AG10803 (cell line): ENCODE results near the gene SGCA.

Experiments
- DNase-seq: peaks from one replicate; pipeline ENCODE4 v3.0.0; 2010; ENCODE audit warnings: low read depth
- H3K4me3 ChIP-seq: 2 replicates; pipeline ENCODE4 v1.5.1; 2011; ENCODE audit warnings: mild to moderate bottlenecking, low read length, control low read depth
- TF ChIP-seq, protein P1 (sequence below): conservative IDR thresholded peaks from 2 replicates; pipeline ENCODE4 v1.5.1; 2011; ENCODE audit warnings: mild to moderate bottlenecking, low read length, control low read depth, inconsistent platforms

SGCA gene

DNA sequence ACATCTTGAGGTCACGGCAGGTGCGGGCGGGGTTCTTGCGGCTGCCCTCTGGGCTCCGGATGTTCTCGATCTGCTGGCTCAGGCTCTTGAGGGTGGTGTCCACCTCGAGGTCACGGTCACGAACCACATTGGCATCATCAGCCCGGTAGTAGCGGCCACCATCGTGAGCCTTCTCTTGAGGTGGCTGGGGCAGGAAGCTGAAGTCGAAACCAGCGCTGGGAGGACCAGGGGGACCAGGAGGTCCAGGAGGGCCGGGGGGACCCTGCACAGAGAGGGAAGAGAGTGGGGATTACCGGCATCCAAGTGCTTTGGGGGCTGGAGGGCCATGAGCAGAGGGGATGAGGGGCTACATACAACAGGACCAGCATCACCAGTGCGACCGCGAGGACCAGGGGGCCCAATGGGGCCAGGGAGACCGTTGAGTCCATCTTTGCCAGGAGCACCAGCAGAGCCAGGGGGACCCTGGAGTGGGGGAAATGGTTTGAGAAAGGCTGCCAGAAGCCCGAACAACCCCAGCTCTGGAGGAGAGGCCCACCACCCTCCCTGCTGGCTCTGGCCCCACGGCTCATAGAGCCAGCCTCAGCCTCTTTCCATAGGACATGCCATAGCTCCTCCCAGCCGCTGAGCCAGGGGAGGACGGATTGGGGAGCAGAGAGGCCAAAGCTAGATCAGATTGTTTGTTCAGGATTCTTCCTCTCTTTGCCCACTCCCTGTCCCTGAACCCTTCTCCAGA, 21.0 kb downstream of the SGCA start:
- peak overlapping the region; percentile 6 for H3K4me3 ChIP-seq
- peak; percentile 77 for DNase-seq
- TF ChIP-seq, protein P1, sequence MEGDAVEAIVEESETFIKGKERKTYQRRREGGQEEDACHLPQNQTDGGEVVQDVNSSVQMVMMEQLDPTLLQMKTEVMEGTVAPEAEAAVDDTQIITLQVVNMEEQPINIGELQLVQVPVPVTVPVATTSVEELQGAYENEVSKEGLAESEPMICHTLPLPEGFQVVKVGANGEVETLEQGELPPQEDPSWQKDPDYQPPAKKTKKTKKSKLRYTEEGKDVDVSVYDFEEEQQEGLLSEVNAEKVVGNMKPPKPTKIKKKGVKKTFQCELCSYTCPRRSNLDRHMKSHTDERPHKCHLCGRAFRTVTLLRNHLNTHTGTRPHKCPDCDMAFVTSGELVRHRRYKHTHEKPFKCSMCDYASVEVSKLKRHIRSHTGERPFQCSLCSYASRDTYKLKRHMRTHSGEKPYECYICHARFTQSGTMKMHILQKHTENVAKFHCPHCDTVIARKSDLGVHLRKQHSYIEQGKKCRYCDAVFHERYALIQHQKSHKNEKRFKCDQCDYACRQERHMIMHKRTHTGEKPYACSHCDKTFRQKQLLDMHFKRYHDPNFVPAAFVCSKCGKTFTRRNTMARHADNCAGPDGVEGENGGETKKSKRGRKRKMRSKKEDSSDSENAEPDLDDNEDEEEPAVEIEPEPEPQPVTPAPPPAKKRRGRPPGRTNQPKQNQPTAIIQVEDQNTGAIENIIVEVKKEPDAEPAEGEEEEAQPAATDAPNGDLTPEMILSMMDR = 0 out of 2 replicates have a peak, but pooled peaks have one; percentile 10

DNA sequence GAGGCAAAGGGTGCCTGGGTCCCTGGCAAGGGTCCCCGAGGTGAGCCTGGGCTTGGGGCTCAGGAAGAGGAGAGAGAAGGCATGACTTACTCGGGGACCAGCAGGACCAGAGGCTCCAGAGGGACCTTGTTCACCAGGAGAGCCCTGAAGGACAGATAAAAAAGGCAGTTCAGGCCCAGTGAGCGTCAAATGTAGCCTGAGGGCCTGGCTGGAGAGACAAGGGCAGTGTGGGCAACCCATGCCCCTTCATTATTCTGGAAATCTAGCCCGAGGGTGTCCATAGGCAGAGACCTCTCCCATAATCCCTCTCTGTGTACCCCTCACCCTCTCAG, 21.6 kb downstream of the SGCA start:
- TF ChIP-seq, protein P1 = no peak
- H3K4me3 ChIP-seq = peak overlapping the region; percentile 6
- peak; percentile 89 for DNase-seq

DNA sequence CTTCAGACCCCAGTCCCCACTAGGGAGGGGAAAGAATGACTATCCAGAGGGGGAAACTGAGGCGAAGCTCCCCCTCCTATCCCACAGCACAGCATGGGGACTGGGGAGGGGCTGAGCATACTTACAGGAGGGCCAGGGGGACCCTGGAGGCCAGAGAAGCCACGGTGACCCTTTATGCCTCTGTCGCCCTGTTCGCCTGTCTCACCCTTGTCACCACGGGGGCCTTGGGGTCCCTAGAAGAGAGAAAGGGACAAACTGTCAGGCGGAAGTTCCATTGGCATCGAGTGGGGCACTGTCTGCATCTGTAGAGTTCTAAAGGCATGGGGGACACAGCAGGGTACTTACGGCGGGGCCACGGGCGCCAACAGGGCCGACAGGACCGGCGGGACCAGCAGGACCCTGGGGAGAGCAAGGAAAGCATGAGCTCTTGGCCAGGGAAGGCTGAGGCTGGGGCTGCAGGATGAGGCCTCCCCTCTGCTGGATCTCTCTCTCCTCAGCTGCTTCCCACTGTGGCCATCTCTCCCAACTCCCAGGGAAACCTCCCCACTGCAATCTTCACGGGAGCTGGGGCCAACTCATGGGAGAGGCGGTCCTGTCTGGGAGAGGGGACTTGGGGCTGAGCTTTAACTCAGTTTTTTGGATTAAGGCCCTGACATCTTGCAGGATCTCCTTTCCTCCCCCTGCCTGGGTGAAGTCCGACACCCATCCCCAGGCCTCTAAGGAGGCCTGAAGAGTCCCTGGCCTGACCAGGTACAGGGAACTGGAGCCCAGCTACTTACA, 22.1 kb downstream of the SGCA start:
- DNase-seq = peak; percentile 90
- TF ChIP-seq, protein P1 = no peak

DNA sequence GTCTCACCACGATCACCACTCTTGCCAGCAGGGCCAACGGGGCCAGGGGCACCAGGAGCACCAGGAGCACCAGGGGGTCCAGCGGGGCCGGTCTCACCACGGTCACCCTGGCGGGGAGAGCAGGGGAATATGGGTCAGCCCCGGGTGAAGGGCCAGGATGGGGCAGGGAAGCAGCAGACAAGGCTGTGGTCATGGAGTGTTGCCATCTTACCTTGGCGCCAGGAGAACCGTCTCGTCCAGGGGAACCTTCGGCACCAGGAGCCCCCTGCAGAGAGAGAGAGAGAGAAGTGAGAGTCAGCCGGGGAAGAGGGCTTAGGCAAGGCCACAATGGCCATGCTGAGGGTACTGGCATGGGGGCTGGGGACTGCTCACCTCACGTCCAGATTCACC, 22.7 kb downstream of the SGCA start:
- peak; percentile 82 for DNase-seq
- TF ChIP-seq, protein P1 = no peak; the same call in 1 of the 2 replicates
- H3K4me3 ChIP-seq = peak overlapping the region; percentile 27

More for the DNA sequence above, 22.1 kb downstream of the SGCA start:
- H3K4me3 ChIP-seq = peak overlapping the region; percentile 3; the same call in 1 of the 2 replicates

DNA sequence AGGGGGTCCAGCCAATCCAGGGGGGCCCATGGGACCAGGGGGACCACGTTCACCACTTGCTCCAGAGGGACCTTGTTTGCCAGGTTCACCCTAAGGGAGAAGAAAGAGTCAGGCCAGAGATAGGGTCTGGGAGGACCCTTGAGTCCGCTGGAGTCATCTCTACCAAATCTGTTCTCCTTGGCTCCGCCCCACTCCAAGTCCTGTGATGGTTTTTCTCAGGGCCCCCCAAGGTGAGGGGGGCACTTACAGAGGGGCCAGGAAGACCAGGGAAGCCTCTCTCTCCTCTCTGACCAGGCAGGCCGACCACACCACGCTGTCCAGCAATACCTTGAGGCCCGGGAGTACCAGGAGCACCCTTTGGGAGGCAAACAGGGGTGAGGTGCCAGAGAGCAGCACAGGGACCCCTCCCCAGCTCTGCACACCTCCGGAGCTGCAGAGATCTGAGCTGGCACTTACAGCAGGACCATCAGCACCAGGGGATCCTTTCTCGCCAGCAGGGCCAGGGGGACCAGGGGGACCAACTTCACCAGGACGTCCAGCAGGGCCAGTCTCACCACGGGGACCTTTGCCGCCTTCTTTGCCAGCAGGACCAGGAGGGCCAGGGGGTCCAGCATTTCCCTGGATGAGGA, 23.2 kb downstream of the SGCA start:
- TF ChIP-seq, protein P1 = no peak; the same call in 1 of the 2 replicates
- H3K4me3 ChIP-seq = peak overlapping the region; percentile 100
- peak; percentile 82 for DNase-seq

DNA sequence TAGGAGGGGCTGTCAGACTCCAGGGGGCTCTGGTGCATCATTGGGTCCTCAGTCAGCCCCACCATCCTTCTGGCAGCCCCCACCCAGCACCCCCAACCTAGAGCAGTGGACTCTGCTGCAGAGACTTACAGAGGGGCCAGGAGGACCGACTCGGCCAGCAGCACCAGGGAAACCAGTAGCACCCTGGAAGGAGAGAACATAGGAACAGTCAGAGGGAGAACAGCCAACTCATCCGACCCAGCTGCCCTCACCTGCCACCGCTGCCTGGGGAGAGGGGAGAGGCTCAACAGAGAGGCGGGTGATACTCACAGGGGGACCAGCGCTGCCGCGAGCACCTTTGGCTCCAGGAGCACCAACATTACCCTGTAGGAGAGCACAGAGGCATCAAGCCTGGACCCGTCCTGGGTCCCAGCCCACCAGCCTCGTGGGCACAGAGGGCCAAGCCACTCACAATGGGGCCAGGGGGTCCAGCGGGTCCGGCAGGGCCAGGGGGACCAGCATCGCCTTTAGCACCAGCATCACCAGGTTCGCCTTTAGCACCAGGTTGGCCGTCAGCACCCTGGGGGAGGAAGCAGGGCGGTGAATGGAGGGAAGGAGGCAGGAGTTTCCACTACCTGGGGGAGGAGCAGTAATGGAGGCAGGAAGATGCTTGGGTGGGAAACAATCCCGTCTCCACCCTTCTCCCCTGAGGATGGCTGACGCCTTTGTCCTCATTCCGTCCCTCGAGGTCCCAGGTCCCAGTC, 23.9 kb downstream of the SGCA start:
- TF ChIP-seq, protein P1 = no peak; the same call in 1 of the 2 replicates
- peak overlapping the region; percentile 100 for H3K4me3 ChIP-seq
- DNase-seq = peak; percentile 83
